IMR-90 (cell line): ENCODE data around the gene EVI5. TPM values are rescaled to one million over a fixed set of nuclear protein-coding genes. Genes with fewer than 3 reads are reported as not detected.

ENCODE experiments used
- ATAC-seq: fragments of 200-7000 bp; cut with Tn5 transposase; 2 replicates; pipeline ENCODE4 v1.9.1; 2020; ENCODE audit warnings: low read depth, mild to moderate bottlenecking, moderate library complexity
- BruUV-seq: library from RNA; stranded (reverse); fragments of 400-500 nt; replicated peaks from 2 replicates; lab custom pipeline; 2021; lab: Mats Ljungman, UMichigan
- CTCF ChIA-PET: fragments of 300-600 bp; formaldehyde crosslinking; extraction: SDS; loops from one replicate; lab custom pipeline; 2021; ENCODE audit warnings: antibody characterized with exemption; lab: Yijun Ruan, JAX
- POLR2A ChIA-PET: fragments of 300-600 bp; sonication (Branson Sonifier 250); formaldehyde crosslinking; loops from one replicate; lab custom pipeline; 2022; ENCODE audit warnings: antibody characterized with exemption; ENCODE audit not compliant: unreplicated experiment; lab: Charles Lee
- DNase-seq: peaks from one replicate; pipeline ENCODE4 v3.0.0; 2013
- H2AFZ ChIP-seq: replicated peaks from 2 replicates; pipeline ENCODE3; 2013; ENCODE audit warnings: low read length, mild to moderate bottlenecking; ENCODE audit not compliant: poor library complexity
- H2AK5ac ChIP-seq: 2 replicates; pipeline ENCODE4 v1.6.1; 2013; ENCODE audit warnings: low read depth, low read length, inconsistent platforms
- H2AK9ac ChIP-seq: replicated peaks from 2 replicates; pipeline ENCODE3; 2013; ENCODE audit warnings: mild to moderate bottlenecking, low read depth, low read length, moderate library complexity; ENCODE audit not compliant: poor library complexity
- H2BK120ac ChIP-seq: 2 replicates; pipeline ENCODE4 v1.6.1; 2013; ENCODE audit warnings: low read depth, low read length, inconsistent platforms
- H2BK15ac ChIP-seq: 3 replicates; pipeline ENCODE4 v1.6.1; 2013; ENCODE audit warnings: low read depth, low read length, inconsistent platforms
- H2BK20ac ChIP-seq: 2 replicates; pipeline ENCODE4 v1.6.1; 2013; ENCODE audit warnings: low read depth, mild to moderate bottlenecking, inconsistent platforms, low read length, moderate library complexity
- H2BK5ac ChIP-seq: 2 replicates; pipeline ENCODE4 v1.6.1; 2013; ENCODE audit warnings: mild to moderate bottlenecking, low read depth, low read length, inconsistent platforms; ENCODE audit not compliant: poor library complexity, severe bottlenecking
- H3K14ac ChIP-seq: replicated peaks from 2 replicates; pipeline ENCODE4 v1.6.1; 2013; ENCODE audit warnings: low read depth, low read length, inconsistent platforms
- H3K18ac ChIP-seq: 2 replicates; pipeline ENCODE4 v1.6.1; 2013; ENCODE audit warnings: low read depth, low read length, control low read depth
- H3K23ac ChIP-seq: 2 replicates; pipeline ENCODE4 v1.6.1; 2013; ENCODE audit warnings: low read depth, low read length, inconsistent platforms
- H3K27ac ChIP-seq: 2 replicates; pipeline ENCODE4 v1.5.1; 2013; ENCODE audit warnings: mild to moderate bottlenecking, control low read depth, low read length; ENCODE audit not compliant: insufficient read depth
- H3K27me3 ChIP-seq: 2 replicates; pipeline ENCODE4 v1.6.1; 2013; ENCODE audit warnings: low read length; ENCODE audit not compliant: control insufficient read depth, insufficient read depth
- H3K36me3 ChIP-seq: 2 replicates; pipeline ENCODE4 v1.6.1; 2013; ENCODE audit warnings: low read length, mixed read lengths; ENCODE audit not compliant: control insufficient read depth, insufficient read depth
- H3K4ac ChIP-seq: 2 replicates; pipeline ENCODE4 v1.6.1; 2013; ENCODE audit warnings: low read depth, low read length, inconsistent platforms
- H3K4me1 ChIP-seq: 2 replicates; pipeline ENCODE4 v1.6.1; 2013; ENCODE audit warnings: low read length, mixed read lengths; ENCODE audit not compliant: control insufficient read depth, insufficient read depth
- H3K4me2 ChIP-seq: 2 replicates; pipeline ENCODE4 v1.6.1; 2013; ENCODE audit warnings: low read depth, mild to moderate bottlenecking, control low read depth, low read length, moderate library complexity
- H3K4me3 ChIP-seq: 2 replicates; pipeline ENCODE4 v1.5.1; 2013; ENCODE audit warnings: low read depth, mild to moderate bottlenecking, control low read depth, low read length, moderate library complexity; ENCODE audit not compliant: insufficient read depth
- H3K56ac ChIP-seq: 2 replicates; pipeline ENCODE4 v1.6.1; 2013; ENCODE audit warnings: low read length, inconsistent platforms; ENCODE audit not compliant: insufficient read depth; ENCODE audit errors: extremely low read depth
- H3K79me1 ChIP-seq, 2 experiments: 2 replicates each; pipeline ENCODE4 v1.6.1; 2013; ENCODE audit warnings: low read length in 2 of 2, inconsistent platforms in 1 of 2, low read depth in 1 of 2
- H3K9ac ChIP-seq: 2 replicates; pipeline ENCODE4 v1.6.1; 2013; ENCODE audit warnings: low read depth, low read length, control low read depth
- H3K9me1 ChIP-seq: 2 replicates; pipeline ENCODE4 v1.6.1; 2013; ENCODE audit warnings: low read length, inconsistent platforms; ENCODE audit not compliant: insufficient read depth
- H3K9me3 ChIP-seq: 2 replicates; pipeline ENCODE4 v1.6.1; 2013; ENCODE audit warnings: low read length; ENCODE audit not compliant: control insufficient read depth, insufficient read depth
- H4K20me1 ChIP-seq: 2 replicates; pipeline ENCODE4 v1.6.1; 2013; ENCODE audit warnings: low read length, inconsistent platforms; ENCODE audit not compliant: insufficient read depth
- H4K5ac ChIP-seq: 2 replicates; pipeline ENCODE4 v1.6.1; 2013; ENCODE audit warnings: mild to moderate bottlenecking, low read depth, low read length, control low read depth
- H4K8ac ChIP-seq, 2 experiments: 2 replicates each; pipeline ENCODE4 v1.6.1; 2013; ENCODE audit warnings: low read depth in 2 of 2, low read length in 2 of 2, control low read depth in 1 of 2, inconsistent platforms in 1 of 2
- H4K91ac ChIP-seq: 2 replicates; pipeline ENCODE4 v1.6.1; 2013; ENCODE audit warnings: low read depth, low read length, inconsistent platforms; ENCODE audit not compliant: insufficient read depth
- BHLHE40 ChIP-seq: fragments of 150-350 bp; IDR thresholded peaks from 2 replicates; pipeline ENCODE4 v1.6.1; 2016; ENCODE audit warnings: mild to moderate bottlenecking, low read depth, low read length
- CEBPB ChIP-seq: IDR thresholded peaks from 2 replicates; pipeline ENCODE4 v1.6.1; 2012; ENCODE audit warnings: low read depth, low read length, improper control_type of control experiment
- CHD1 ChIP-seq: IDR thresholded peaks from 2 replicates; pipeline ENCODE4 v1.6.1; 2012; ENCODE audit warnings: low read depth, low read length, improper control_type of control experiment
- CTCF ChIP-seq: conservative IDR thresholded peaks from 2 replicates; pipeline ENCODE4 v1.5.1; 2012; ENCODE audit warnings: mild to moderate bottlenecking, low read depth, low read length, improper control_type of control experiment
- ELK1 ChIP-seq: fragments of 150-350 bp; IDR thresholded peaks from 2 replicates; pipeline ENCODE4 v1.6.1; 2016; ENCODE audit warnings: low read depth, mild to moderate bottlenecking, low read length, moderate library complexity, borderline replicate concordance
- FOS ChIP-seq: fragments of 150-350 bp; IDR thresholded peaks from 2 replicates; pipeline ENCODE4 v1.6.1; 2016; ENCODE audit warnings: low read depth, low read length
- MAFK ChIP-seq: IDR thresholded peaks from 2 replicates; pipeline ENCODE4 v1.6.1; 2012; ENCODE audit warnings: low read depth, low read length, improper control_type of control experiment
- MAZ ChIP-seq: IDR thresholded peaks from 2 replicates; pipeline ENCODE4 v1.6.1; 2012; ENCODE audit warnings: low read depth, mild to moderate bottlenecking, low read length, improper control_type of control experiment, moderate library complexity, borderline replicate concordance
- MXI1 ChIP-seq: IDR thresholded peaks from 2 replicates; pipeline ENCODE4 v1.6.1; 2012; ENCODE audit warnings: low read depth, mild to moderate bottlenecking, low read length, moderate library complexity, borderline replicate concordance
- NFE2L2 ChIP-seq: fragments of 150-350 bp; IDR thresholded peaks from 2 replicates; pipeline ENCODE4 v1.6.1; 2016; ENCODE audit warnings: low read depth, mild to moderate bottlenecking, low read length
- POLR2A ChIP-seq: IDR thresholded peaks from 2 replicates; pipeline ENCODE4 v1.6.1; 2012; ENCODE audit warnings: mild to moderate bottlenecking, low read depth, low read length
- RAD21 ChIP-seq: IDR thresholded peaks from 2 replicates; pipeline ENCODE4 v1.6.1; 2012; ENCODE audit warnings: low read length, improper control_type of control experiment
- RCOR1 ChIP-seq: IDR thresholded peaks from 2 replicates; pipeline ENCODE4 v1.6.1; 2012; ENCODE audit warnings: mild to moderate bottlenecking, low read length, improper control_type of control experiment; ENCODE audit not compliant: insufficient replicate concordance
- RFX5 ChIP-seq: IDR thresholded peaks from 2 replicates; pipeline ENCODE4 v1.8.0; 2012; ENCODE audit warnings: low read depth, mild to moderate bottlenecking, low read length, moderate library complexity
- SMC3 ChIP-seq: fragments of 150-350 bp; IDR thresholded peaks from 2 replicates; pipeline ENCODE4 v1.6.1; 2016; ENCODE audit warnings: low read depth, mild to moderate bottlenecking, antibody characterized with exemption, low read length, moderate library complexity
- USF2 ChIP-seq: fragments of 150-350 bp; IDR thresholded peaks from 2 replicates; pipeline ENCODE4 v1.6.1; 2017; ENCODE audit warnings: mild to moderate bottlenecking, antibody characterized with exemption, low read length, low read depth
- dilution Hi-C: fragments of 300-500 bp; cut with HindIII; formaldehyde crosslinking; loops from one replicate; pipeline ENCODE4 v1.14.3; 2018; ENCODE audit warnings: low sequenced_read_pairs; ENCODE audit not compliant: unreplicated experiment
- in situ Hi-C: fragments of 300-500 bp; cut with MboI; formaldehyde crosslinking; loops from 3 replicates; pipeline ENCODE4 v1.14.3; 2019; ENCODE audit warnings: low sequenced_read_pairs, inconsistent platforms, mixed read lengths
- intact Hi-C: fragments of 100-400 bp; cut with micrococcal nuclease; formaldehyde crosslinking; loops from 2 replicates; pipeline ENCODE4 v1.10.0; 2022
- polyA plus RNA-seq, 3 experiments: library from polyadenylated mRNA; depleted of rRNA; stranded (reverse); fragments of >200 nt; gene quantifications; 2 replicates each; pipeline ENCODE4 v1.2.3, GENCODE V29; 2012; ENCODE audit warnings: low replicate concordance in 1 of 3
- total RNA-seq: library from RNA; depleted of rRNA; stranded (reverse); fragments of >200 nt; gene quantifications from 2 replicates; pipeline ENCODE4 v1.2.3, GENCODE V29; 2012

EVI5 gene
- total and polyA plus RNA-seq, 2 of the 4 experiments (the other 2 are of a cell fraction) = 13.9 to 26.9 TPM

- Histone ChIP-seq H2BK120ac (no peak overlapping the region), H4K5ac (no peak overlapping the region), H3K4ac (no peak overlapping the region), H2AK9ac (no peak overlapping the region), H3K36me3 (peaks cover 10% of the 10 kb centered on the region), H4K91ac (no peak overlapping the region), H3K56ac (no peak overlapping the region), H3K9ac (no peak overlapping the region), H3K18ac (no peak overlapping the region), H4K20me1 (no peaks in the 10 kb centered on the region), H3K9me3 (no peaks in the 10 kb centered on the region), H3K4me3 (no peak overlapping the region), H3K14ac (no peak overlapping the region), H3K23ac (no peak overlapping the region), H3K4me2 (no peak overlapping the region), H3K27ac (no peak overlapping the region), H3K27me3 (no peaks in the 10 kb centered on the region), H3K9me1 (no peaks in the 10 kb centered on the region), H2AK5ac (no peak overlapping the region), H4K8ac (no peak overlapping the region), H3K79me1 (no peaks in the 10 kb centered on the region; a peak in 1 of 4 replicates), H2AFZ (no peak overlapping the region), H3K4me1 (no peaks in the 10 kb centered on the region), H2BK5ac (no peak overlapping the region), H2BK20ac (no peak overlapping the region), H2BK15ac (no peak overlapping the region)
- TF ChIP-seq CTCF (no peak), CHD1 (no peak), SMC3 (no peak), MXI1 (no peak), RAD21 (no peak), POLR2A (no peak), ELK1 (no peak), FOS (no peak), MAFK (no peak), USF2 (no peak), RFX5 (no peak), RCOR1 (no peak), MAZ (no peak), CEBPB (no peak), BHLHE40 (no peak), NFE2L2 (no peak)
- BruUV-seq = no TSS peak
- CTCF ChIA-PET = no interaction called here
- dilution Hi-C loops (no loop called here), intact Hi-C loops (no loop called here), in situ Hi-C loops (no loop called here)
- ATAC-seq = no peak
- DNase-seq = no peak
- POLR2A ChIA-PET = no interaction called here
Measured at GRCh38 chr1:92638498-92638897, 146.4 kb downstream of the EVI5 start.
